ENCODE results near the gene TSR3.
A peak's percentile ranks its signal among the peaks of the same experiment; 100 is the strongest.

TSR3 gene

DNA sequence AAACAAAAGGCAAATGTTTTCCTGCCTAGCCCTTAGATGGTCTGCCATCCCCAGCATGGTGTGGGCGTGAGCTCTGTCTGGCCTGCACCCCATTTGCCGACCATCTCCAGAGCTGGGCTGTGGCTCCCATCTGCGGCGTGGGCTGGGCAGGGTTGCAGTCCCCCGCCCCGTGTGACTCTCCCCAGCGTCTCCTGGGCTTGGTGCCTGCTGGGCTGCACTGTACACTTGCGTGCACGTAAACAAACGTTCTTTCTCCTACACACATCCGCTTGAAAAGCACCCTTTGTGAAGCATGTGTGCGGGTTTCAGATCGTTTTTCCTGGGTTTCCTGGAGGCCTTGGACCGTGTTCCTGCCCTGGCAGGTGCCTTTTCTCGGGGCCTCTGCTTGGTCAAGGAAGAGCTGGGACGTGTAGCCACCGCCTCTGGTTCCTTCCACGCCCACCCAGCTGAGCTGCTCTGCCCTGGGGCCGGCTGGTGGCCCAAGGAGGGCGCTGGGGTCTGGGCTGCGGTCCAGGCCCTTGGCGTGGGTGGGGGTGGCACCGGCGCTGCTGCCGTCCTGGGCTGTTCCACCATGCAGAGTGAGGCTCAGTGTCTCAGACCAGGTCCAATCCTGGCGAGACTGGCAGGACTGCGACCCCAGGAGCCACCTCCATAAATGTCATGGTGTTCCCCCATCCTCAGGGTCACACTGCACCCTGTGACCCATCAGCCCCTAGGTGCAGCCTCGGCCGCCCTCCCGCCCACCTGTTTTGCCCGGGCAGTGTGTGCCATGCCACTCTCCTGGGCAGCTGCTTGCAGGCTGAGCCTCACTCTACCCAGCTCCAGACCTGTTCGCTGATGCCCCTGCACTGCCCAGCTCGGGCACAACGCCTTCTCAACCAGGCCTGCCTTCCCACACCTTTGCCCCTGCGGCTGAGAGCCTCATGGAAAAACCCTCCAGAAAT lies 28.1 kb downstream of the TSR3 start:
- no peak for DNase-seq (ENCODE audit: low spot score)

DNA sequence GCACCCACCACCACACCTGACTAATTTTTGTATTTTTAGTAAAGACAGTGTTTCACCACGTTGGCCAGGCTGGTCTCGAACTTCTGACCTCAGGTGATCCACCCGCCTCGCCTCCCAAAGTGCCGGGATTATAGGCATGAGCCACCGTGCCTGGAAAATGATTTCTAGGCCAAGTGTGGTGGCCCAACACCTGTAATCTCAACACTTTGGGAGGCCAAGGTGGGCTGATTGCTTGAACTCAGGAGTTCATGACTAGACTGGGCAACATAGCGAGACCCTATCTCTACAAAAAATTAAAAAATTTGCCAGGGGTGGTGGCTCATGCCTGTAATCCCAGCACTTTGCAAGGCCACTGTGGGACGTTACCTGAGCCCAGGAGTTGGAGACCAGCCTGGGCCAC lies 29.3 kb downstream of the TSR3 start:
- DNase-seq (ENCODE audit: low spot score) = no peak

DNA sequence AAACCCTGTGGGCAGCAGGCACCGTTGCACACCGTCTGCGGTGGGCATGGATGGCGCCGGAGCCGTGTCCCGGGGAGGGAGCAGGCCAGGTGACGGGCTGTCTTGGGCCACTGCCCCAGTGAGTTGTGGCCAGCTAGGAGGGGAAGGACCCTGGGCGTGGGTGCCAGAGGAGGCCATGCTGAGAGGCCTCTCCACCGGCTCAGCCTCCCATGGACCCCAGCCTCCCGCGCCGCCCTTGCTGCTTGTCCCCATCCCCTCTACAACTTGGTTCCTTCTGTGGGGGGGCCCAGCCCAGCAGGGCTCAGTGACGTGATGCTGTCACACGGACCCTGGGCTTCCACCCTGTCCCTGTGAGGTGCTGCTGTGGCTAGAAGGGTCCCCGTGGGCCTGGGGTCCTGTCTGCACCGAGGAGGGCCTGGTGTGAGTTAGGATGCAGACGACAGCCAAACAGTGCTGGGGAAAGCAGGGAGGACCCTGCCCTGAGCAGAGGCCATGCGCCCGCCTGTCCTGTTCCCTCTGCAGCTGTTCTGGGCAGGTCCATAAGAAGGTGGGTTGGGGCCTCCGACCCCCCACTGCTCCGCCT lies 30.9 kb downstream of the TSR3 start:
- no peak for DNase-seq (ENCODE audit: low spot score)

DNA sequence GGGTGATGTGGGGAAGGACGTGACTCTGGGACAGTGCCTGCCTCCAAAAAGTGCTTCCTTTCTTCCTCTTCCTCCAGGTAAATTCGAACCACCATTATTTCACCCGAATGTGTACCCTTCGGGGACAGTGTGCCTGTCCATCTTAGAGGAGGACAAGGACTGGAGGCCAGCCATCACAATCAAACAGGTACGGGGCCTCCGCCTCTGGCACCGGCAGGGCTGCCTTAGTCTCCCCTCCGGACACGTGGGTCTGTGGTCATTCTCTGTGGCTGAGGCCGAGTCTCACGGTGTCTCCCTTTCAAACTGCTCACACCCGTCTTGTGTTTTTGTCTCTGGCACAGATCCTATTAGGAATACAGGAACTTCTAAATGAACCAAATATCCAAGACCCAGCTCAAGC lies 31.6 kb downstream of the TSR3 start:
- DNase-seq (ENCODE audit: low spot score) = no peak

DNA sequence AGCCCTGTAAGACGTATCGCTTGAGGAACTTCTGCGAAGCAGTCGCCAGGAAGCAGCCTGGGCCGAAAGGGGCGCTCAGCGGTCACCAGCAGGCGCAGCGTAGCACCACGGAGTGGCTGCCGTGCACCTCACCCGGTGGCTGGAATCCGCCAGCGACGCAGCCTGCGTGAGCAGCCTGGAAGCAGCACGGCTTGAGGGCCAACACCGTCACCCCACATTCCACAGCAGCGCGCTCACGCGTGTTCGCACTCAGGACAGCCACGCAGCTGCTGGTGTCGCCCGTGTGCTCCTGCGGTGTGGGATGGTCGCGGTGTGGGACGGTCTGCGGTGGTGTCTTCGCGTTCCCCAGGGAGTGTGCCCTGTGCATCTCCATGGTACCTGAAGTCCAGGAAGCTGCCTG lies 32.6 kb downstream of the TSR3 start:
- no peak for DNase-seq (ENCODE audit: low spot score)

DNA sequence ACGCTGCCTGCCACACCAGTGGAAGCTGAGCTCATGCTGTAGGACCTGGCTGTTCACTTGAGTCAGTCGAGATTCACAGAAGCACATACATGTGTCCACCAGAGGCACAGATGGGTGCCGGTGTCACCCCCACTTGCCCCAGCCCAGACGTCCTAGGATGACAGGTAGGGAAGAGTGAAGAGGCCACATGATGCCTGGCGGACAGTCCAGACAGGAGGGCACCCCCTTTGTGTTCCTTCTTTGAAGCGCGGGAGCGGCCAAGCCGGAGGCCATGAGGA lies 33.5 kb downstream of the TSR3 start:
- no peak for DNase-seq (ENCODE audit: low spot score)

DNA sequence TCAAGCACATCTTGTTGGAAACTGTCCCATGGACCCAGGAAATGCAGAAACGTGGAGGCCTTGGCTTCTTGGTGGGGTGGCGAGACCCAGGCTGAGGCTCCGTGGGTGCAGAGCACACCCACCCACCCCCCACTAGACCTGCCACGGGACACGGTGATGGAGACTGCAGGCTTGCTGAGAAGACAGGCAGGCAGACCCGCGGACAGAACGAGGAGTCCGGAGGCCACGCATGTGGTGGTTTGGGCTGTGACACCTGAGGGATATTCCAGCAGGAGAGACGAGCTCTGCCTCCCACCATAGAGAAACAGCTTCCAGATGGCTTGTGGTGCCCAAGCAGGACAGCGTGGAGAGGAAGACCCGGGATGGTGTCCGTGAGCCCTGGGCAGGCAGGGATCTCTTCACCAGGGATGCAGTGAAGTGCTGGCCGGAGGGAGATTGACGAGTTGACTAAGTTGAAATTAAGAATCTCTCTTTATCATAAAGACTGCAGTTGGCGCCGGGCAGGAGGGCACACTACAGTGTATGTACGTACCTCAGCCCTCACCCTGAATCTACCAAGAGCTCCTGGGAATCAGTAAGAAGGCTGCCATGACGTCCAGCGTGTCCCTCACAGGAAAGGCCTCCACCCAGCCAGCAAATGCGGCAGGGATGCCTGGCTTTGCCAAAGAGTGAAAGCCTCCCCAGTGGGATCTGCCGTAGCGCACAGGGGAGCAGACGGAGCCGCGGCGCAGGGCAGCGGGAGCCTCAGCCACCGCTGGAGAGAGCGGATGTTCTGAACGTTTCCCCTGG lies 34.0 kb downstream of the TSR3 start:
- no peak for DNase-seq (ENCODE audit: low spot score)

DNA sequence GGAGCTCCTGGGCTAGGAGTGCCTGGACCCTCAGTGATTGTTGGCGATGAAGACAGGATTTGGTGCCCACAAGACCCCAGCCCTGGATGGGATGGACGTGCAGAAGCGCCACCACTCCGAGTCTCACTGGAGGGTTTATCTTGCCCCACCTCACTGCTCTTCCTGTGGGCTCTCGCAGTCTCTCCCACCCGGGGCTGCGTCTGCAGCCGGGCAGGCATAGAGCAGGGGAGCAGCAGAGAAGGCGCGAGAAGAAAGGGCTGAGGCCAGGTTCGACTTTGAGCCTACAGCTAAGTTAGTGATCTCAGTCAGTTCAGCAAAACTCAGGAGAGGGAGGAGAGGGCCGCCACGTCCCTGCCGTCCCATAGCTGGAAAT lies 35.7 kb downstream of the TSR3 start:
- no peak for DNase-seq (ENCODE audit: low spot score)

DNA sequence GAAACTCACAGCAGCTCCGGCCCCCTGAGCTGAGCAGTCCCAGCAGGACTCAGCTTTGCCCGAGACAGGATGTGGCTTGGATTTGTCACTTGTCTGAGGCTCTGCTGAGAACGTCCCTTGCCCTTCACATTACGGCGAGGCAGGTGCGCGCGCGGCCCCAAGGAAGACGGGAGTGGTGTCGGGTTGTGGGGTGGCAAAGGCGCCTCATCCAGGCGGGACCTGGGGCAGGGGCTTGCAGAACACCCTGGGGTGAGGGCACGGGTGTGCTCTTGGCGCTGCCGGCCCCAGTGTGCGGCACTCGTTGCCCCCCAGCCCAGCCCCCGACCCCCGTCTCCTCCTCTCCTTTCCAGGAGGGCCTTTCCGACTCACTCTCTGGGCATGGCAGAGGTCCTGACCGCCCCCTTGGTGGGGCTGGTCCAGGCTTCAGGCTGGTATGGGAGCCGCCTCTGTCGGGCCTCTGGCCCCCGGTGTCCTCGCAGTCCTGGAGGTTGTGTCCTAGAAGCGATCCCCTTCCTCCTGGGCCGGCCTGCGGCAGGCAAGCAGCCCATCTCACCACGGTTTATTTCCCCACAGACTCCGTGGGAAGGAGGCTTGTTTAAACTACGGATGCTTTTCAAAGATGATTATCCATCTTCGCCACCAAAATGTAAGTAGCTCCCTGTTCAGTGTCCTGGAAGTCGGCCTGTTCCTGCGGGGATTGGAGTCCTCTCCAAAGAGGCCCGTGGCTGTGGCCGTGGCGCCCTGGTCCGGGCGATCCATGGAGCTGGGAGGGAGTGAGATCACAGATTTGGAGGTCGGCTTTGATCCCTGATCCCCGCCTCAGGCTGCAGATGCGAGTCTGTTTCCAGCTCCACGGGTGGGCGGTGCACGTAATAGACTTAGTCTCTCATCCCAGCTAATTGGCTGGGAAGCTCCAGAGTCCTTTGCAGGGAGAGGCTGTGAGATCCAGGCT lies 36.3 kb downstream of the TSR3 start:
- DNase-seq (ENCODE audit: low spot score) = no peak

DNA sequence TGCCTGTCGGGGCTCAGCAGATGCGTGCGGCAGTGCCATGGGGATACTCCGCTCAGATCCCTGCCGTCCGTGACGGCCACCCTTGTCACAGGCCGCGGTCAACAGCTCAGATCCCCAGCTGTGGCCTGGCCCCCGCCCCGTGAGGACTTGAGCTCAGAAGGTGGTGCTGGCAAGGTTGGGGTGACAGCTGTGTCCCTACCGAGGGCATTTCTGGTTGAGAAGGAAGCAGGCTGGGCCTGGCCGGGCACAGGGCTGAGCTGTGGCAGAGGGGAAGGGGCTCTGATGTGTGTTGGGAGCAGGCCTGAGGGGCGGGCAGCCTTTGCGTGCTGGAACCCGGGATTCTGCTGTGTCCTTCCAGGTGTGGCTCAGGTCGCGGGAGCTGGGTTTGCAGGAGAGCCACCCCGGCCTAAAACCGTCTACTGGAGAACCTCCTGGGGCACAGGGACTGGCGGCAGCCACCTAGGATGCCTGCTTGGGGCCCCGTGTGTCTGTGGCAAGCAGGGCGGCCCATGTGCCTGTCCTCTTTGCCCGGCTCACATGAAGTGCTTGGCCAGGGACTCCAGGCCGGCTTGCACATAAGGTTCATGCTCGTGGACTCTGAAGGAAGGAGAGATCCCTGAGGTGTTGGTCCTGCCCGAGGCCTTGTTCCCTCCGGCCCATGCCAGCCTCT lies 37.1 kb downstream of the TSR3 start:
- no peak for DNase-seq (ENCODE audit: low spot score)

DNA sequence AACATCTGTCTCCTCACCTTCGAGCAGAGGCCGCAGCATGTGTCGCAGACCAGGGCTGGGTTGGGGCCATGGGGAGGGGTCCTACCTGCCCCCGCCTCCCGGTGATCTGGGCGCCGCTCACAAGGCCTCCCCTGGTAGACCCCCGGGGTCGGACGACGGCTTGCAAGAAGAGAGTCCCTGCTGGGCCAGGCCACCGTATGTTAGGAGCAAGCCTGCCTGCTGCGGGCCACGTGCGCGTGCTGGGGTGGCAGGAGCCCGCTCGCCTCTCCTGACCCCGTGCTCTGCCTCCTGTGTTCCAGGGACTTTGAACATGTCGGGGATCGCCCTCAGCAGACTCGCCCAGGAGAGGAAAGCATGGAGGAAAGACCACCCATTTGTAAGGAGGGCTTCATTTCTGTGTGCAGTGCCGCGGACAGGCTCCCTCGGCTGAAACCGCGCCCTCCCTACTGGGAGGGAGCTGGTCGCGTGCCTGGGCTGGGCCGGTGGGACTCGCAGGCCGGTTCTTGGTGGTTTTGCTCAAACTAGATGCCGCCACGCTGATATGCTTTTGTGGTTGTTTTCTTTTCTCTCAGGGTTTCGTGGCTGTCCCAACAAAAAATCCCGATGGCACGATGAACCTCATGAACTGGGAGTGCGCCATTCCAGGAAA lies 37.8 kb downstream of the TSR3 start:
- no peak for DNase-seq (ENCODE audit: low spot score)

DNA sequence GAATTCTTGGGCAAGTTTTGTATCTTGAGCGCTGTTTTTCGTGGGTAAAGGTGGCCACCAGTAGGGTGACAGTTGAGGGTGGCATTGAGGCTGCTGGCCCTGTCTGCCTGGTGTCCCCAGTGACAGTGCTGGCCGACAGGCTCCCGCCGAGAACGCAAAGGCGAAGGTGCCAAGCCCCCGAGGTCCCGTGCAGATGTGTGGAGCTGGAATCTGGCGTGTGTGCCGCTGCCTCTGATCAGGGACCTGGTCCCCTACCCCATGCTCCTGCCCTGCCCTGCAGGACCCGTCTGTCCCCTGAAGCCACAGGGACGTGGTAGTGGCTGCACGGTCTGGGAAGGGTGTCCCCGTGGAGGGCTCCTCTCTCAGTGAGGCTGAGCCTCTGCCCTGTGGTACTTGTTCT lies 38.8 kb downstream of the TSR3 start:
- no peak for DNase-seq (ENCODE audit: low spot score)

DNA sequence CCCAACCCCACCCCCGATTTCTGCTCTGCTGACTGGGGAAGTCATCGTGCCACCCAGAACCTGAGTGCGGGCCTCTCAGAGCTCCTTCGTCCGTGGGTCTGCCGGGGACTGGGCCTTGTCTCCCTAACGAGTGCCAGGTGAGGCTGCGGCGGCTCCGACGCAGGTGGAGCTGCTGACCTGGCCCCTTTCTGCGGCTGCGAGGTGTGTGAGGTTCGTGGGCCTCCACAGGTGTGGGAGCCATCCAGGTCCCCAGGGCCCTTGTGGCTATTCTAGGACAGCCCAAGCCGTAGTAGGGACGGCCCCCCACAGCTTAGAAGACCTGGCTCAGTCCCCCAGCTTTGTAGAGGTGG lies 39.2 kb downstream of the TSR3 start:
- DNase-seq (ENCODE audit: low spot score) = no peak

DNA sequence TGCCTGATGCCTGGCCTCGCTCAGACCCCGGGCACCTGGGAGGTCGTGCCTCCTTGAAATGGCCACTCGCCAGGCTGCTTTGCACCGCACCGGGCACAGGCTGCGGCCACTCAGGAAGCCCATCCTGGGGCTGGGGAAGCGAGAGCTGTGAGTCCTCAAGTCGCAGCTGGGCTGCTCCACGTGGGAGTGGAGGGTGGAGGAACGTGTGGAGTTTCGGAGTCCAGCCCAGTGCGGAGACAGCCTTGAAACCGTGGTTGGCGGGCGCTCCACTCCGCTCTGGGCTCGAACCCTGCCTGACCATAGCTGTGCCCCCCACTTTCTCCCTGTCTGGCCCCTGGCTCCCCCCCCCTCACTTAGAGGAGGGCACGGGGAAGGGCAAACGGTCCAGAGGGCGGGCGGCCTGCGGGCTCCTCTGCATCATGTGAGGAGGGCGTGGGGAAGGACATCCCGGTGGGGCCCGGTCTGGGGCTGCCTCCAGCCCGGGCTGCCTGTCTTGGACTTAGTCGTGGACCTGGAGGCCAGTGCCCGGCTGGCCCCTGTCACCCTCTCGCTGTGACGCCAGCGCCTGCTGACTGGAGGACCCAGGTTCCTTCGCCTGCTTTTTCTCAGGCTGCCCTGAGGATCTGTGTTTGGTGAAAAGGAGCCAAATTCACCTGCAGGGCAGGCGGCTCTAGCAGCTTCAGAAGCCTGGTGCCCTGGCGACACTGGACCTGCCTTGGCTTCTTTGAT lies 39.8 kb downstream of the TSR3 start:
- DNase-seq (ENCODE audit: low spot score) = no peak

DNA sequence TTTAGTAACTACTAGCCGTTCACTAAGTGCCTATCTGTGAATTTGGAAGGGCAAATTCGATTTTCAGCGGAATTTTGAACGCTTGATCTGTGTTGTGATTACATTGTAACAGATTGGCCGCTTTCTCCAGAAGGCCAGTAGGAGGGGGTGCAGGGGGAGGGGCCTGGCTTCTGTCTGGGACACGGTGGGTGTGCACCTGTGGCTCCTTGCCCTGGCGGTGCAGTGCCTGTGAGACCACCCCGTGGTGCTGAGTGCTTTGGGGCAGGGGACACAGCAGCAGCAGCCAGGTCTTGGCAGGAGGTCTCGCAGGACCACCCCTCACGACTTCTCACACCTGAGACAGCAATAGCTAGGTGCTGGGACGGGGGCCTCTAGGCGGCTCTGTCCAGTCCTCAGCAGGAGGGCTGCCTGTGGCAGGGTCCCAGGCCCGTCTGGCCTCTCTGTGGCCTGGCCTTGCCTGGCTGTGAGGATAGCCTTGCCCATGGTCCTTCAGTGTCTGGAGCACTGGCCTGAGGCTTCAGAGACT lies 40.4 kb downstream of the TSR3 start:
- no peak for DNase-seq (ENCODE audit: low spot score)

DNA sequence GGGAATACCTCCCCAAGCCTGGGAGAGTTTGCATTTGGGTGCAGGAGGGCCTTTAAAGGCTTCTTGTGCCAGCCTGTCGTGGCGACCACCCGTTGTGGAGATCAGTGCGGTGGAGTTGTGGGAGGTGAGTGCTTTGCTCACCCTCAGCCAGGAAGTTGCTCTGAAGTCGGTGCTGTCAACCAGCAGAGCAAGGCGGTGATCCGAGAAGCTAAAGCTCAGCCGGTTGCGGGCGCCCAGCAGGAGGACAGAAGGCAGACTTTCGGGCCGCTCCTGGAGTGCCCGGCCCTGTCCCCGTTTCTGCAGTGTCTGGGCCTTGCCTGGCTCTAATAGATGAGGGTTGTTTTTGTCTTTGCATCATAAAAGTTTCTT lies 40.9 kb downstream of the TSR3 start:
- no peak for DNase-seq (ENCODE audit: low spot score)

DNA sequence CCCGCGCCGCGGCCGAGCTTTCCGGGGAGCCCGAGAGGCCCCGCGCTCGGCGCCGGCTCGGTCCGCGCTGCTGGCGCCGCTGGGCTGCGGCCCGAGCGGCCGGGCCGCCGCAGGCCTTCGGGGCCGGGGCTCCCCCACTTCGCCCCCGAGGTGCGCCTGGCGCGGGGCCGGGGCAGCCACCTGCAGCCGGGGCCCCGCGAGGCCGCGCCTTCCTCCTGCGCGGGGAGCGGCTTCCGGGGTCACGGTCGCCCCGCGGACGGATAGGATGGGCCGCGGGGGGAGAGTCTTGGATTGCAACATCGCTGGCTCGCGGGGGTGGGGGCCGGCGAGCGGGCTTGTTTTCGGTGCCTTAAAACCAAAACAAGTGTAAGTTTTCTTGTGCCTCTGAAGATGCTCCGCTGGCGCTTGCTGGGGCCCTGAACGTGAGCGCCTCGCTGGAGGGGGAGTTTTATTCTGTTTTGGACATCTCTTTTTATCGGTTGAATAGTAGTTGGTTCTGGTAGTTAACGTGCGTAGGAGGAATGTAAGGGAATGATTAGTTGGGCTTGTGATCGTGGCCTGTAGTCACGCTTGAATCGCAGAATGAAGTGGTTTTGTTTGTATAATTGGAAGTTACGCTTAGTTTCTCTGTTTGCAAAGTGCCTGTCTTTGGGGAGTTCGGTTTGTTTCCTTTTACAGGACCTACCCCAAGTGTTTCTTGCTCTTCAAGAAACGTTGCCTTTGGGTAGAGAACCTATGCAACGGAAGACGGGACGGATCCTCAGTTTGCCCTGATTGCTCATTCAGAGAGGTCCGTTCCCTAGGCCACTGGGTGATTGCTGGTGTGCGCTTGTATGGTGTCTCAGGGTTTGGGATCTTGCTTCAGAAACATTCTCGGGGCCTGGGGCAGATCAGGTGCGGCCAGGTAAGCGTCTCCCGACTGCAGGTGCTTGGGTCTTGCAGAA lies 41.5 kb downstream of the TSR3 start:
- DNase-seq (ENCODE audit: low spot score) = no peak

DNA sequence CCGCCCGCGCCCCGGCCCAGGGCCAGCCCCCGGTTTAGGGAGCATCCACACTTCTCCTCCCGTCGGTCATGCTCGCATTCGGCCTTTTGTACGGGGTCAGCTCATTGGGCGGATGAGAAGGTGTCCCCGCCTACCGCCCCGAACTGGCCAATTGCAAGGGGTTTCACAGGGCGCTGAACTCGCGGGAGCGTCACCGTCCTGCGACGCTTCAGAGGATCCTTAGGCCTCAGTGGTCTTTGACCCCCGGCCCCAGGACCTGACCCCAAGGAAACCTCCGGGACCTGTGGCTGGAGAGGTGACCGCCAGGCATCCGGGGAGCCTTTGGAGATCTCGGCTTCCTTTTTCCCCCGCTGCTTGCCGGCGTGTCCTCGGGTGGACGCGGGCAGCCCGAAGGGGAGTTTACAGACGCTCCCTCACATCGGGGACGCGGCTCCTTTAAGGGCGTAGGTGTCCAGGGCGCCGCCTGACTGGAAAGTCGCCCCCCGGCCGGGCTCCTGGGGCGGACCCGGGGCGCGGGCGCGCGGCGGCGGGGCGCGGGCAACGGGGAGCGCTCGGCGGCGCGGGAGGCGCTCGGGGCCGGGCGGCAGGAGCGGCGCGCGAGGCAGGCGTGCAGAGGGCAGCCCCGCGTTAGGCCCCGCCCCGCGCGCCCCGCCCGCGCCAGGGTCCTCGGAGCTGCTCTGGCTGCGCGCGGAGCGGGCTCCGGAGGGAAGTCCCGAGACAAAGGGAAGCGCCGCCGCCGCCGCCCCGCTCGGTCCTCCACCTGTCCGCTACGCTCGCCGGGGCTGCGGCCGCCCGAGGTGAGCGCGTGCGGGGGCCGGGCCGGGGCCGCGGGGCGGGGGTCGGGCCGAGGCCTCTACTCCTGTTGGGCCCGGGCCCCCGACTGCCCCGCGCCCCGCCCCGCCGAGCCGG lies 42.4 kb downstream of the TSR3 start, which contains the start of gene UBE2I:
UBE2I (plus strand) TSS at position 660 of the 909 bp plus-strand sequence. CDS start 4,395 bp downstream, outside the sequence.
- peak; percentile 89 for DNase-seq (ENCODE audit: low spot score)

Data from iPS-NIHi11 (cell line).